Fibroblast of skin of back (primary cell): ENCODE results near the gene MIDN. TPM values are rescaled to one million over a fixed set of nuclear protein-coding genes. Genes with fewer than 3 reads are reported as not detected.
"Not testable (repeated sequence)": the region's sequence is repeated elsewhere in the genome, so short reads cannot be mapped to it uniquely, and the experiment has no call there.

Source experiments
- DNase-seq: peaks from one replicate; pipeline ENCODE4 v3.0.0-alpha.2; 2013
- polyA plus RNA-seq, 2 experiments: library from polyadenylated mRNA; unstranded; fragments of 120-200 nt; gene quantifications; one replicate each; pipeline ENCODE4 v1.2.1, GENCODE V29; 2013; ENCODE audit not compliant: insufficient read length in 2 of 2

Gene MIDN
- 64.7 TPM for polyA plus RNA-seq (2013, experiment 1 of 2; ENCODE audit: insufficient read length)
- 48.3 TPM for polyA plus RNA-seq (2013, experiment 2 of 2; ENCODE audit: insufficient read length)

- peak; percentile 88 for DNase-seq
Observed at GRCh38 chr19:1248139-1248785, at the start of gene MIDN. TSS of gene MIDN (plus strand) at chr19:1248583. CDS start at chr19:1250297, 1,714 bp downstream.

DNA sequence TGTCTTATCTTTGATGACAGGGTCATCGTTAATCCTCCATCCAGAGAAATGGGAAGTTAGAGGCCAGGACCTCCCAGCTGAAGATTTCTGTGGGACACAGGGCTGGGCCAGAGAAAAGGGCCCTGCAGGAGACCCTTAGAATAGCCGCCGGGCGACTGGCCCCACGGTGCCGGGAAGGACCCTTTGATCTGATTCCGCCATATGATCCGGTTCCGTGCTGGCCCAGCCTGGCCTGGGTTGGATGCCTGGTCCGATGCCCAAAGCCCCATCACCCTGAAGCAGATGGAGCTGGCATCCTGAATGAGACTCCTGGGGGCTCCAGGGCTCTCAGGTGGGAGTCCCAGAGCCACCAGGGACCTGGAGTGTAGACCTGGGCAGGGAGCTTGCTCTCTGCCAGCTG lies 48.9 kb upstream of the MIDN start:
- DNase-seq, result no peak

GRCh38 chr19:1200614-1201013 lies 47.8 kb upstream of the MIDN start:
- not testable (repeated sequence) for DNase-seq

DNA sequence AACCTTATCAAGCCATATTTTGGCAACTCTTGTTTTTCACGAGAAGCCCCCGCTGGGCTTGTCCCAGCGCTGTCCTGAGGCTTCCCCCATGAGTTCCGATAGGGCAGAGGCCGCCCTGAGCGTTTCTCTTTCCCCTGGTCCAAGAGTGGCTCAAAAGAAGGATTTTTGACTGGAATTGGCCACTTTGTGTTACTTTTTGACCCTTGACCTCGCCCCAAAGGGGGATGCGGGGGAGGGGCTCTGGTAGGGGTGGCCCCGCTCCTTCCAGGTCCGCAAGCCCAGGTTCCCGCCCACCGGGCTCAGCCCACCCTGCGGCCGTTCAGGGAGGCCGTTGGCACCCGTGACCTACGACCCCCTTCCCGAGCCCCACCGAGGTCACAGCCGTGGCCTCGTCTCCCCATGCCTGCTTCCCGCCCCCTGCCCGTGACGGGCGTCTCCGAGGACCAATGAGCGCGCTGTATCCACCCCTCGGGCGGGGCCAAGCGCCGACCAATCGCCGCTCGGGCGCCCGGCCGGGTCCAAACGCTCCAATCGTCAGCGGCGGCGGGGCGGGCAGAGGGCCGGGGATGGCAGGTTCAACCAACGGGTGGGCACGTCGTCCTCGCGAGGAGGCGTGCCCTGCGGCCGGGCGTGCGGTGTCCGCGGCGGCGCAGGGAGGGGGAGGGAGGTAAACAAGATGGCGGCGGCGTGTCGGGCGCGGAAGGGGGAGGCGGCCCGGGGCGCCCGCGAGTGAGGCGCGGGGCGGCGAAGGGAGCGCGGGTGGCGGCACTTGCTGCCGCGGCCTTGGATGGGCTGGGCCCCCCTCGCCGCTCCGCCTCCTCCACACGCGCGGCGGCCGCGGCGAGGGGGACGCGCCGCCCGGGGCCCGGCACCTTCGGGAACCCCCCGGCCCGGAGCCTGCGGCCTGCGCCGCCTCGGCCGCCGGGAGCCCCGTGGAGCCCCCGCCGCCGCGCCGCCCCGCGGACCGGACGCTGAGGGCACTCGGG lies 43.0 kb upstream of the MIDN start, which contains the start of gene STK11:
Gene STK11 (plus strand): TSS at position 665 of the 986 bp plus-strand sequence. CDS start 1,136 bp downstream, outside the sequence.
- DNase-seq, result peak; percentile 98

GRCh38 chr19:1206150-1206863 lies 42.1 kb upstream of the MIDN start:
- no peak for DNase-seq

GRCh38 chr19:1206864-1207450 lies 41.4 kb upstream of the MIDN start:
- no peak for DNase-seq

- not testable (repeated sequence) for DNase-seq
Observed at GRCh38 chr19:1208830-1209229, 39.6 kb upstream of the MIDN start.

GRCh38 chr19:1210227-1210538 lies 38.2 kb upstream of the MIDN start:
- DNase-seq, result no peak

DNA sequence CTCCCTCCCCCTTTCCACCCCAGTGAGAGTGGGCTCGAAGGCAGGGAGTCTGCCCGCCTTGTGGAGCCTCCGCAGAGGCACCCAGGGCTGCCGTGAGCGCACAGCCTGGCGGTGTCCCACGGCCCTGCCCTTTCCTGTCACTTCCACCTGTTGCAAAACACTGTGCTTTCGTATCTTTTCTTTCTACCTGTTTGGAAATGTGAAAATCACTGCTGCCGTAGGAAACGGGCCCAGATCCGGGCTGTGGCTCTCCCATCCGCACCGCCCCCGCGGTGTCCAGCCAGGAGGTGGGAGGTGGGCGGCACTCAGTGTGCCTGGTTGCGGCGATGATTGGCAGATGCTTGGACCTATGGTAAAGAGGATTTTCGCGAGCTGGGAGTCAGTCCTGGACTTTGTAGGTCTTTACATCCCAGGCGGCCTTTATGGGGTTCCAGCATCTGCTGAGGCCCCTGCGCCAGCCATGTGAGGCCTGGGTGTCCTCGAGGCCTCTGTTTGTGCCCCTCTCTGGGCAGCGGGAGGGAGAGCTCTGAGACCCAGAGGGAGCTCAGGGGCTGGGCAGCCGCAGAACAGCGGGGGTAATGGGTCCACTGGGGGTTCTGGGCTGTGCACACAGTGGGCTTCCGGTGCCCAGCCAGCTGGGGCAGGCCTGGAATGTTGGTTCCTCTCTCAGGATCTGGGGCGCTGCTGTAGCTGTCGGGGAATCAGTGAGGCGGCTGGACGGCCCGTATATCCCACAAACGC lies 36.7 kb upstream of the MIDN start:
- DNase-seq, result no peak

GRCh38 chr19:1213391-1214286 lies 34.7 kb upstream of the MIDN start:
- peak; percentile 51 for DNase-seq

GRCh38 chr19:1214299-1214861 lies 34.0 kb upstream of the MIDN start:
- no peak for DNase-seq

- DNase-seq, result no peak
Observed at GRCh38 chr19:1214862-1215731, 33.3 kb upstream of the MIDN start.

DNA sequence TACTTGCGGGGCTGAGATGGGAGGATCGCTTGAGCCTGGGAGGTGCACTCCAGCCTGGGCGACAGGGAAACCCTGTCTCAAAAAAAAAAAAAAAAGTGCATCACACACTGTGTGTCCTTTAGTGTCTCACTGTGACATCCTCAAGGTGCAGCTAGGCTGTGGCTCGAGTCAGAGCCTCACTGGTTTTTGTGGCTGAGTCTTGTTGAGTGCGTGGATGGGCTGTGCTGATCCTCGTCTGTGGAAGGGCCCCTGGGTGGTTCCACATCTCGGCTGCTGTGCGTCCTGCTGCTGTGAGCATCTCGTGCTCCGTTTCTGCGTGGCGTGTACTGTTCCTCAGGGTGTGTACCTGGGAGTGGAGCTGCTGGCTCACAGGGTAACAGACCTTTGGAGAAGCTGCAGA lies 31.6 kb upstream of the MIDN start:
- no peak for DNase-seq

- no peak for DNase-seq
Observed at GRCh38 chr19:1217366-1217765, 31.0 kb upstream of the MIDN start.

DNA sequence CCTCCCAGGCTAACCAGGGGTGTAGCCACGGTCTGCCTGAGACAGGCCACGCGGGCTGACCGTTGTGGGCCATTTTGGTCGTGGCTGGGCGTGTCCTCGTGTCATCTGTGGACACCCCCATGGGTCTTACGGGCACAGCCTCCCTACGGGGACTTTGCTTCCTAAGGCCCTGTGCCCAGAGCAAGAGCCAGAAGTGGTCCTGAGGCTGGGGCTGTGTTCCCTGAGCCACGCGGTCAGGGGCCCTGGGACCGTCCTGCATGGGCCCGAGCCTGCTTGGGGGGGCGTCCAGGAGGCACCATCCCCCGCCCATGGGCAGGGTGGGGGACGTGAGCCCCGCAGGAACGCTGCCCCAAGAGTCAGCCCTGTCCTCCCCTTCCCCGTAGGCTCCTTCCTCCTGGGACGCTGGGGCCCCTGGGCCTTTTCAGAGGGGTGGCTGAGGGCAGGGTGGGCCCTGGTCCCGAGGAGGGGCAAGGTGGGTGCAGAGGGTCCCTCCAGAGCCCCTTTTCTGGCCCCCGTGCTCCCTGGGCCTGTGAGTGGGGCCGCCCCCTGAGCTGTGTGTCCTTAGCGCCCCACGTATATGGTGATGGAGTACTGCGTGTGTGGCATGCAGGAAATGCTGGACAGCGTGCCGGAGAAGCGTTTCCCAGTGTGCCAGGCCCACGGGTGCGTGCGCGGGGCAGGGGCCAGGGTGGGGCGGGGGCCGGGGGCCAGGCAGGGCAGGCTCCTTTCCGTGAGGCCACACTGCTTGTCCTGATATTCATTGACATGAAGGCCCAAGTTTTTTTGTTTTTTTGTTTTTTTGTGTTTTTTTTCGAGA lies 29.4 kb upstream of the MIDN start:
- DNase-seq, result no peak

- DNase-seq, result no peak
Observed at GRCh38 chr19:1219786-1220476, 28.5 kb upstream of the MIDN start.

DNA sequence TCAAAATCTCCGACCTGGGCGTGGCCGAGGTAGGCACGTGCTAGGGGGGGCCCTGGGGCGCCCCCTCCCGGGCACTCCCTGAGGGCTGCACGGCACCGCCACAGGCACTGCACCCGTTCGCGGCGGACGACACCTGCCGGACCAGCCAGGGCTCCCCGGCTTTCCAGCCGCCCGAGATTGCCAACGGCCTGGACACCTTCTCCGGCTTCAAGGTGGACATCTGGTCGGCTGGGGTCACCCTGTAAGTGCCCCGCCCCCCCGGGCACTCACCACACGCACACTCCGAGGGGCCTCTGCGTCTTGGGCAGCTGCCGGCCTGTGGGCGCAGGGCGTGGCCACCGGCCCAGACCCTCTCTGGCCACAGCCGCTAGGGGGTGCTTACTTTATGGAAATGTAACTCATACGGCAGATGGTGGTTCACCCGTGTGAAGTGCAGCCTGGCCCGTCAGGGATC lies 27.9 kb upstream of the MIDN start:
- no peak for DNase-seq
